Upper lobe of right lung (tissue), 1 donor: ENCODE data around the gene TMOD1. TPM values are rescaled to one million over a fixed set of nuclear protein-coding genes. Genes with fewer than 3 reads are reported as not detected.
"Not testable (repeated sequence)": the region's sequence is repeated elsewhere in the genome, so short reads cannot be mapped to it uniquely, and the experiment has no call there.

ENCODE experiments used
- ATAC-seq: fragments of 200-7000 bp; cut with Tn5 transposase; one replicate; pipeline ENCODE4 v1.9.1; 2020; ENCODE audit warnings: mild to moderate bottlenecking, moderate library complexity
- DNase-seq: peaks from one replicate; pipeline ENCODE4 v3.0.0-alpha.2; 2020
- H3K27ac ChIP-seq: fragments of 200-600 bp; one replicate; pipeline ENCODE4 v1.8.0; 2022
- H3K27me3 ChIP-seq: fragments of 200-600 bp; one replicate; pipeline ENCODE4 v1.8.0; 2022; ENCODE audit warnings: mild to moderate bottlenecking
- H3K36me3 ChIP-seq: fragments of 200-600 bp; one replicate; pipeline ENCODE4 v1.8.0; 2022
- H3K4me1 ChIP-seq: fragments of 200-600 bp; one replicate; pipeline ENCODE4 v1.8.0; 2022
- H3K4me3 ChIP-seq: fragments of 200-600 bp; one replicate; pipeline ENCODE4 v1.8.0; 2022; ENCODE audit warnings: mild to moderate bottlenecking
- H3K9me3 ChIP-seq: fragments of 200-600 bp; one replicate; pipeline ENCODE4 v1.8.0; 2022
- CTCF ChIP-seq: fragments of 200-600 bp; IDR thresholded peaks from one replicate; pipeline ENCODE4 v1.8.0; 2022; ENCODE audit warnings: antibody characterized with exemption
- intact Hi-C: fragments of 100-400 bp; cut with DNase I; formaldehyde crosslinking; loops from one replicate; pipeline ENCODE4 v1.11.0; 2022
- total RNA-seq: library from RNA; stranded (reverse); fragmentation: NEBNext Ultra II Directional; extraction: Animal tissue kit (Norgen Biotek cat#: 25700); gene quantifications from one replicate; pipeline ENCODE4 v1.2.1, GENCODE V29; 2021
- donor health status: DM: no; HTN: yes; CAD: no; lungs with severe emphysema.

TMOD1 gene
- total RNA-seq, 1 donor from 2014 or later: 11.3 TPM

GRCh38 chr9:97487107-97487506 is 14.4 kb upstream of the TMOD1 start:
- intact Hi-C loops: no loop called here

GRCh38 chr9:97487861-97488260 is 13.6 kb upstream of the TMOD1 start:
- Histone ChIP-seq H3K36me3 (peaks cover 9% of the 10 kb centered on the region), H3K27me3 (no peaks in the 10 kb centered on the region), H3K4me3 (no peak overlapping the region), H3K9me3 (peaks cover 7% of the 10 kb centered on the region), H3K27ac (no peak overlapping the region), H3K4me1 (no peaks in the 10 kb centered on the region)
- intact Hi-C loops: no loop called here
- TF ChIP-seq CTCF: no peak
- DNase-seq (no peak), ATAC-seq (peak; percentile 41)

More at GRCh38 chr9:97487107-97487506, 14.4 kb upstream of the TMOD1 start:
- H3K36me3 ChIP-seq: peaks cover 14% of the 10 kb centered on the region
- peaks cover 7% of the 10 kb centered on the region for H3K9me3 ChIP-seq
- no peak overlapping the region for H3K4me3 ChIP-seq
- DNase-seq (no peak), ATAC-seq (peak; percentile 64)
- H3K27ac ChIP-seq: no peak overlapping the region
- no peaks in the 10 kb centered on the region for H3K27me3 ChIP-seq
- TF ChIP-seq CTCF: no peak
- H3K4me1 ChIP-seq: no peaks in the 10 kb centered on the region

- TF ChIP-seq CTCF: no peak
- Histone ChIP-seq H3K27ac (no peak overlapping the region), H3K9me3 (peaks cover 7% of the 10 kb centered on the region), H3K27me3 (no peaks in the 10 kb centered on the region), H3K4me3 (no peak overlapping the region), H3K36me3 (peaks cover 14% of the 10 kb centered on the region), H3K4me1 (no peaks in the 10 kb centered on the region)
- ATAC-seq (no peak), DNase-seq (no peak)
- intact Hi-C loops: no loop called here
Observed at GRCh38 chr9:97491216-97491999, 10.1 kb upstream of the TMOD1 start.

GRCh38 chr9:97497558-97498375 is 3.7 kb upstream of the TMOD1 start:
- H3K4me3 ChIP-seq, H3K4me1 ChIP-seq, H3K9me3 ChIP-seq, H3K27ac ChIP-seq, ATAC-seq, H3K27me3 ChIP-seq, intact Hi-C loops, DNase-seq: not testable (repeated sequence)
- H3K36me3 ChIP-seq: peaks cover 15% of the 10 kb centered on the region

- H3K9me3 ChIP-seq, ATAC-seq, H3K4me3 ChIP-seq, intact Hi-C loops, H3K27ac ChIP-seq, DNase-seq: not testable (repeated sequence)
- peaks cover 12% of the 10 kb centered on the region for H3K27me3 ChIP-seq
- H3K4me1 ChIP-seq: peaks cover 13% of the 10 kb centered on the region
- peaks cover 15% of the 10 kb centered on the region for H3K36me3 ChIP-seq
Observed at GRCh38 chr9:97498846-97499245, 2.6 kb upstream of the TMOD1 start.

- ATAC-seq: no peak
- DNase-seq: no peak
- Histone ChIP-seq H3K4me3 (no peak overlapping the region), H3K27me3 (peaks cover 12% of the 10 kb centered on the region), H3K36me3 (peaks cover 15% of the 10 kb centered on the region), H3K9me3 (no peaks in the 10 kb centered on the region), H3K27ac (no peak overlapping the region), H3K4me1 (peaks cover 19% of the 10 kb centered on the region)
- intact Hi-C loops: no loop called here
- TF ChIP-seq CTCF: no peak
Observed at GRCh38 chr9:97500263-97500662, 1.2 kb upstream of the TMOD1 start.
